ENCODE data around the gene OXNAD1. TPM values are rescaled to one million over a fixed set of nuclear protein-coding genes. Genes with fewer than 3 reads are reported as not detected.
A peak's percentile ranks its signal among the peaks of the same experiment; 100 is the strongest.

OXNAD1 gene
- total and polyA plus RNA-seq, 2 of the 13 experiments (the other 11 are each of a cell fraction or from before 2014, with no cell fraction given) = 9.9 to 18.8 TPM

DNA sequence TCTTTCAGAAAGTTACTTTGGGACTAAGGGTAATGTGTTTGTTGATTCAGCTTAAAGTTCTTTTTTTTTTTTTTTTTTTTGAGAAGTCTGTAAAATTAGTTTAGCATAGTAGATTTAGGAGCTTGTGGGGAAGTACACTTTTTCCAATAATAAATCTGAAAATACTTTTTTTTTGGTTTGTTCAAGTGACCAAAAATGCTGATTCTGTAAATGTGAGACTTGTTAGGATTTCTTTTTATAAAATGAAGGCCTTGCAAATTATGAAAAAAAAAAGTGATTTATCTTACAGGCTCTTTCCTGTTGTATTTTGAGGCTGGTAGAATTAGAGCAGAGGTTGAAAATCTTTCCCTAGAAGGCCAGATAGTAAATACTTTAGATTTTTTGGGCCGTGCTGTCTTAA is 7.6 kb downstream of the OXNAD1 start:
- ATAC-seq (no peak), FAIRE-seq (no peak), DNase-seq (ENCODE audit: low spot score) (no peak)
- H3K9me3 ChIP-seq (ENCODE audit: low read length) = no peaks in the 10 kb centered on the region
- no peak overlapping the region for H3K4me2 ChIP-seq (ENCODE audit: low read depth, low read length)
- no peaks in the 10 kb centered on the region for H3K27me3 ChIP-seq (ENCODE audit: control insufficient read depth in 1 of 2, insufficient read depth in 2 of 2, low read length in 2 of 2)
- H3K4me3 ChIP-seq (replicated peaks in 1 of 3; ENCODE audit: insufficient read depth in 1 of 3, low read depth in 2 of 3, low read length in 3 of 3) = no peak overlapping the region
- H3K4me1 ChIP-seq (ENCODE audit: insufficient read depth, low read length) = peaks cover 3% of the 10 kb centered on the region
- no peak overlapping the region for H3K9ac ChIP-seq (ENCODE audit: insufficient read depth, low read depth, low read length)
- intact Hi-C loops (cut with micrococcal nuclease; ENCODE audit: unreplicated experiment) = no loop called here
- H2AFZ ChIP-seq (ENCODE audit: low read length) = no peak overlapping the region
- in situ Hi-C loops (cut with HindIII; ENCODE audit: extremely low pct_ligation_motif_present, low pct_unique_long_range_greater_than_20kb) = no loop called here
- CTCF ChIA-PET (ENCODE audit: low intra/inter-chr PET ratio, low total read pairs) = no interaction called here
- POLR2A ChIA-PET = no interaction called here
- H3K27ac ChIP-seq (ENCODE audit: extremely low read length, insufficient read depth, low read length) = no peak overlapping the region
- WGBS (ENCODE audit: low lambda C conversion rate) = 94% methylated on average over 1 of the region's 1 CpG
- peak; percentile 41; the same call in 1 of the 2 replicates for TF ChIP-seq MAFF (IDR thresholded peaks at IDR 0.05; ENCODE audit: low read depth, low read length)
- TF ChIP-seq MAFK (conservative IDR thresholded peaks at IDR 0.05 in 1 of 2, IDR thresholded peaks at IDR 0.05 in 1 of 2; ENCODE audit: low read length in 2 of 2) = peak; percentile 27 to 69; a peak in 2 of 4 replicates
- TF ChIP-seq CCAR2 (optimal IDR thresholded peaks at IDR 0.05; ENCODE audit: low read depth, low read length) = no peak
- BruUV-seq (replicated peaks) = no TSS peak
- peaks cover 5 to 66% of the 10 kb centered on the region in 2 experiments for H3K36me3 ChIP-seq (replicated peaks in 1 of 2; ENCODE audit: control insufficient read depth in 1 of 2, insufficient read depth in 2 of 2, low read length in 2 of 2)
- H3K79me2 ChIP-seq (ENCODE audit: insufficient read depth, low read length) = peaks cover 14% of the 10 kb centered on the region
- no peaks in the 10 kb centered on the region for H4K20me1 ChIP-seq (ENCODE audit: insufficient read depth, low read length)

DNA sequence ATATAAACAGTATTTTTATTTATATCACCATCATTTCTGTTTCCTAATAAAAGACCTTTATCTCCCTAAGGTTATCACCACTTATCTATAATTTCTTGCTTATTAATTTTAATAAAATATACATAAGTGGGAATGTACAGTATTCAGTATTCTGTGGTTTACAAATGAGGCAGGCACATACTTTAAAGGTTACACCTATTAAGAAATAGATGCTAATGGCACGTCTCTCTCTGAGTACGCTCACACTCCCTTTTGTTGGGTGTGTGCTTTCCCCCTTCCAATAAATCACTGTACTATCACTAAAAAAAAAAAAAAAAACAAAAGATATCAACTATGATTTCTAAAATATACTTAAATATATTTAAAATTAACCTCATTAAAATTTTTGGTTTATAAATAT is 8.9 kb downstream of the OXNAD1 start:
- H3K27ac ChIP-seq (ENCODE audit: extremely low read length, insufficient read depth, low read length) = no peak overlapping the region
- no peaks in the 10 kb centered on the region for H4K20me1 ChIP-seq (ENCODE audit: insufficient read depth, low read length)
- H3K4me1 ChIP-seq (ENCODE audit: insufficient read depth, low read length) = no peaks in the 10 kb centered on the region
- FAIRE-seq (no peak), DNase-seq (ENCODE audit: low spot score) (no peak), ATAC-seq (no peak)
- TF ChIP-seq ZNF530 (CRISPR knock-in tag; IDR thresholded peaks at IDR 0.05; ENCODE audit: low read depth) = no peak
- no peak for TF ChIP-seq RFX3 (CRISPR knock-in tag; IDR thresholded peaks at IDR 0.05)
- TF ChIP-seq ZFP82 (CRISPR knock-in tag; IDR thresholded peaks at IDR 0.05; ENCODE audit: borderline replicate concordance) = no peak
- no peak for TF ChIP-seq JUNB (CRISPR knock-in tag; IDR thresholded peaks at IDR 0.05; ENCODE audit: borderline replicate concordance)
- WGBS (ENCODE audit: low lambda C conversion rate) = 98% methylated on average over 2 of the region's 2 CpGs
- H3K27me3 ChIP-seq (ENCODE audit: control insufficient read depth in 1 of 2, insufficient read depth in 2 of 2, low read length in 2 of 2) = no peaks in the 10 kb centered on the region
- H2AFZ ChIP-seq (ENCODE audit: low read length) = no peak overlapping the region
- in situ Hi-C loops (cut with HindIII; ENCODE audit: extremely low pct_ligation_motif_present, low pct_unique_long_range_greater_than_20kb) = no loop called here
- H3K9me3 ChIP-seq (ENCODE audit: low read length) = no peaks in the 10 kb centered on the region
- no peak overlapping the region for H3K4me3 ChIP-seq (replicated peaks in 1 of 3; ENCODE audit: insufficient read depth in 1 of 3, low read depth in 2 of 3, low read length in 3 of 3)
- H3K79me2 ChIP-seq (ENCODE audit: insufficient read depth, low read length) = peaks cover 4% of the 10 kb centered on the region
- intact Hi-C loops (cut with micrococcal nuclease; ENCODE audit: unreplicated experiment) = no loop called here
- H3K9ac ChIP-seq (ENCODE audit: insufficient read depth, low read depth, low read length) = no peak overlapping the region
- no TSS peak for BruUV-seq (replicated peaks)
- no peak overlapping the region for H3K4me2 ChIP-seq (ENCODE audit: low read depth, low read length)
- ChIA-PET CTCF (ENCODE audit: low intra/inter-chr PET ratio, low total read pairs) (no interaction called here), POLR2A (no interaction called here)
- H3K36me3 ChIP-seq (replicated peaks in 1 of 2; ENCODE audit: control insufficient read depth in 1 of 2, insufficient read depth in 2 of 2, low read length in 2 of 2) = peaks cover 5 to 74% of the 10 kb centered on the region in 2 experiments

Measured in HepG2 (cell line).